ENCODE measurements around the gene PIM1. TPM values are rescaled to one million over a fixed set of nuclear protein-coding genes. Genes with fewer than 3 reads are reported as not detected.

Gene PIM1
- total and polyA plus RNA-seq, 9 of the 15 experiments (the other 6 are each of a cell fraction or from before 2014, with no cell fraction given): 19.0 to 789 (median 212) TPM

DNA sequence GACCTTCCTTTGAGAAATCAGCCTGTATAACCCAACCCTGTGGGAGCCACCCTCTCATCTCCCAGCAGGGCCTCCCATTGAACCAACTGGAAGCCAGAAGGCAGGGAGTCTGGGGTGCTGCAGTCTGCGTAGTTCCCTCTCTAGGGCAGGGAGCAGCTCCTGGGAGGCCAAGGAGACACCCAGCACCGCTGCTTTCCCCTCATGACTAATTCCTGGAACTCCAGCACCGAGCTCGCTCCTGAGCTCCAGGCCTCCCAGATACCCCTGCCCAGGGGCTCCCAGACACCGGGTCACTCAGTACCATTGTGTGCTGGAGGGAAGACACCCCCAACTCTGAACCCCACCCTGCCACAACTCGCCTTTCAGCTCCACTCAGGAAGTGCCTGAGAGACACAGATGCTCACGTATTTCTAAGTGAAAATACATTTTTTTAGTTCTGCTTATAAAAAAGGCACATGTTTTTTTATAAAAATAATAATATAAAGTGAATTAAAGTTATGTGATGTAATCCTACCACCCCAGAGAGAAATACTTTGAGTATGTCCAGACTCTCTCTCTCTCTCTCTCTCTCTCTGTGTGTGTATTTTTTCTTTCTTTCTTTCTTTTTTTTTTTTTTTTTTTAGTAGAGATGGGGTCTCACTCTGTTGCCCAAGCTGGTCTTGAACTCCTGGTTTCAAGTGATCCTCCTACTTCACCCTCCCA, 17.5 kb downstream of the PIM1 start (continued):
- TF ChIP-seq, protein P1, sequence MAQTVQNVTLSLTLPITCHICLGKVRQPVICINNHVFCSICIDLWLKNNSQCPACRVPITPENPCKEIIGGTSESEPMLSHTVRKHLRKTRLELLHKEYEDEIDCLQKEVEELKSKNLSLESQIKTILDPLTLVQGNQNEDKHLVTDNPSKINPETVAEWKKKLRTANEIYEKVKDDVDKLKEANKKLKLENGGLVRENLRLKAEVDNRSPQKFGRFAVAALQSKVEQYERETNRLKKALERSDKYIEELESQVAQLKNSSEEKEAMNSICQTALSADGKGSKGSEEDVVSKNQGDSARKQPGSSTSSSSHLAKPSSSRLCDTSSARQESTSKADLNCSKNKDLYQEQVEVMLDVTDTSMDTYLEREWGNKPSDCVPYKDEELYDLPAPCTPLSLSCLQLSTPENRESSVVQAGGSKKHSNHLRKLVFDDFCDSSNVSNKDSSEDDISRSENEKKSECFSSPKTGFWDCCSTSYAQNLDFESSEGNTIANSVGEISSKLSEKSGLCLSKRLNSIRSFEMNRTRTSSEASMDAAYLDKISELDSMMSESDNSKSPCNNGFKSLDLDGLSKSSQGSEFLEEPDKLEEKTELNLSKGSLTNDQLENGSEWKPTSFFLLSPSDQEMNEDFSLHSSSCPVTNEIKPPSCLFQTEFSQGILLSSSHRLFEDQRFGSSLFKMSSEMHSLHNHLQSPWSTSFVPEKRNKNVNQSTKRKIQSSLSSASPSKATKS (CRISPR knock-in tag; IDR thresholded peaks at IDR 0.05): no peak
- TF ChIP-seq L3MBTL2 (IDR thresholded peaks at IDR 0.05) (no peak), SNIP1 (IDR thresholded peaks at IDR 0.05; ENCODE audit: low read depth) (no peak), NCOA2 (IDR thresholded peaks at IDR 0.05; ENCODE audit: partially characterized antibody in 2 of 2) (no peak), PRMT5 (CRISPR knock-in tag; IDR thresholded peaks at IDR 0.05) (no peak), NEUROD1 (IDR thresholded peaks at IDR 0.05; ENCODE audit: borderline replicate concordance, low read depth, low read length, partially characterized antibody) (peak; percentile 17), TCF3 (CRISPR knock-in tag; IDR thresholded peaks at IDR 0.05) (no peak), ZNF717 (CRISPR knock-in tag; IDR thresholded peaks at IDR 0.05) (no peak), XRCC3 (IDR thresholded peaks at IDR 0.05) (no peak), NFXL1 (CRISPR knock-in tag; IDR thresholded peaks at IDR 0.05) (no peak), DPF2 (IDR thresholded peaks at IDR 0.05) (no peak), ZNF175 (CRISPR knock-in tag; IDR thresholded peaks at IDR 0.05; ENCODE audit: low read depth) (peak; percentile 88), ZNF77 (CRISPR knock-in tag; IDR thresholded peaks at IDR 0.05) (no peak), ZNF76 (CRISPR knock-in tag; IDR thresholded peaks at IDR 0.05; ENCODE audit: borderline replicate concordance) (peak; percentile 33; the same call in 1 of the 2 replicates), TARDBP (IDR thresholded peaks at IDR 0.05) (no peak)
- TF ChIP-seq, protein P2, sequence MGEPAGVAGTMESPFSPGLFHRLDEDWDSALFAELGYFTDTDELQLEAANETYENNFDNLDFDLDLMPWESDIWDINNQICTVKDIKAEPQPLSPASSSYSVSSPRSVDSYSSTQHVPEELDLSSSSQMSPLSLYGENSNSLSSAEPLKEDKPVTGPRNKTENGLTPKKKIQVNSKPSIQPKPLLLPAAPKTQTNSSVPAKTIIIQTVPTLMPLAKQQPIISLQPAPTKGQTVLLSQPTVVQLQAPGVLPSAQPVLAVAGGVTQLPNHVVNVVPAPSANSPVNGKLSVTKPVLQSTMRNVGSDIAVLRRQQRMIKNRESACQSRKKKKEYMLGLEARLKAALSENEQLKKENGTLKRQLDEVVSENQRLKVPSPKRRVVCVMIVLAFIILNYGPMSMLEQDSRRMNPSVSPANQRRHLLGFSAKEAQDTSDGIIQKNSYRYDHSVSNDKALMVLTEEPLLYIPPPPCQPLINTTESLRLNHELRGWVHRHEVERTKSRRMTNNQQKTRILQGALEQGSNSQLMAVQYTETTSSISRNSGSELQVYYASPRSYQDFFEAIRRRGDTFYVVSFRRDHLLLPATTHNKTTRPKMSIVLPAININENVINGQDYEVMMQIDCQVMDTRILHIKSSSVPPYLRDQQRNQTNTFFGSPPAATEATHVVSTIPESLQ (CRISPR knock-in tag; IDR thresholded peaks at IDR 0.05): no peak
- TF ChIP-seq, protein P3, sequence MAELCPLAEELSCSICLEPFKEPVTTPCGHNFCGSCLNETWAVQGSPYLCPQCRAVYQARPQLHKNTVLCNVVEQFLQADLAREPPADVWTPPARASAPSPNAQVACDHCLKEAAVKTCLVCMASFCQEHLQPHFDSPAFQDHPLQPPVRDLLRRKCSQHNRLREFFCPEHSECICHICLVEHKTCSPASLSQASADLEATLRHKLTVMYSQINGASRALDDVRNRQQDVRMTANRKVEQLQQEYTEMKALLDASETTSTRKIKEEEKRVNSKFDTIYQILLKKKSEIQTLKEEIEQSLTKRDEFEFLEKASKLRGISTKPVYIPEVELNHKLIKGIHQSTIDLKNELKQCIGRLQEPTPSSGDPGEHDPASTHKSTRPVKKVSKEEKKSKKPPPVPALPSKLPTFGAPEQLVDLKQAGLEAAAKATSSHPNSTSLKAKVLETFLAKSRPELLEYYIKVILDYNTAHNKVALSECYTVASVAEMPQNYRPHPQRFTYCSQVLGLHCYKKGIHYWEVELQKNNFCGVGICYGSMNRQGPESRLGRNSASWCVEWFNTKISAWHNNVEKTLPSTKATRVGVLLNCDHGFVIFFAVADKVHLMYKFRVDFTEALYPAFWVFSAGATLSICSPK (IDR thresholded peaks at IDR 0.05; ENCODE audit: borderline replicate concordance): no peak
- TF ChIP-seq, protein P4, sequence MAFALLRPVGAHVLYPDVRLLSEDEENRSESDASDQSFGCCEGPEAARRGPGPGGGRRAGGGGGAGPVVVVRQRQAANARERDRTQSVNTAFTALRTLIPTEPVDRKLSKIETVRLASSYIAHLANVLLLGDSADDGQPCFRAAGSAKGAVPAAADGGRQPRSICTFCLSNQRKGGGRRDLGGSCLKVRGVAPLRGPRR (CRISPR knock-in tag; IDR thresholded peaks at IDR 0.05): no peak
- TF ChIP-seq, protein P5, sequence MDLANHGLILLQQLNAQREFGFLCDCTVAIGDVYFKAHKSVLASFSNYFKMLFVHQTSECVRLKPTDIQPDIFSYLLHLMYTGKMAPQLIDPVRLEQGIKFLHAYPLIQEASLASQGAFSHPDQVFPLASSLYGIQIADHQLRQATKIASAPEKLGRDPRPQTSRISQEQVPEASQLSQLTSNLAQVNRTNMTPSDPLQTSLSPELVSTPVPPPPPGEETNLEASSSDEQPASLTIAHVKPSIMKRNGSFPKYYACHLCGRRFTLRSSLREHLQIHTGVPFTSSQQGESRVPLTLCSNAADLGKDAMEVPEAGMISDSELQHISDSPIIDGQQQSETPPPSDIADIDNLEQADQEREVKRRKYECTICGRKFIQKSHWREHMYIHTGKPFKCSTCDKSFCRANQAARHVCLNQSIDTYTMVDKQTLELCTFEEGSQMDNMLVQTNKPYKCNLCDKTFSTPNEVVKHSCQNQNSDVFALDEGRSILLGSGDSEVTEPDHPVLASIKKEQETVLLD (IDR thresholded peaks at IDR 0.05): no peak
- TF ChIP-seq, protein P6, sequence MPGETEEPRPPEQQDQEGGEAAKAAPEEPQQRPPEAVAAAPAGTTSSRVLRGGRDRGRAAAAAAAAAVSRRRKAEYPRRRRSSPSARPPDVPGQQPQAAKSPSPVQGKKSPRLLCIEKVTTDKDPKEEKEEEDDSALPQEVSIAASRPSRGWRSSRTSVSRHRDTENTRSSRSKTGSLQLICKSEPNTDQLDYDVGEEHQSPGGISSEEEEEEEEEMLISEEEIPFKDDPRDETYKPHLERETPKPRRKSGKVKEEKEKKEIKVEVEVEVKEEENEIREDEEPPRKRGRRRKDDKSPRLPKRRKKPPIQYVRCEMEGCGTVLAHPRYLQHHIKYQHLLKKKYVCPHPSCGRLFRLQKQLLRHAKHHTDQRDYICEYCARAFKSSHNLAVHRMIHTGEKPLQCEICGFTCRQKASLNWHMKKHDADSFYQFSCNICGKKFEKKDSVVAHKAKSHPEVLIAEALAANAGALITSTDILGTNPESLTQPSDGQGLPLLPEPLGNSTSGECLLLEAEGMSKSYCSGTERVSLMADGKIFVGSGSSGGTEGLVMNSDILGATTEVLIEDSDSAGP (CRISPR knock-in tag; IDR thresholded peaks at IDR 0.05): no peak
